ENCODE measurements around the gene AKAP6.
"Not testable (repeated sequence)": the region's sequence is repeated elsewhere in the genome, so short reads cannot be mapped to it uniquely, and the experiment has no call there.

AKAP6 gene

DNA sequence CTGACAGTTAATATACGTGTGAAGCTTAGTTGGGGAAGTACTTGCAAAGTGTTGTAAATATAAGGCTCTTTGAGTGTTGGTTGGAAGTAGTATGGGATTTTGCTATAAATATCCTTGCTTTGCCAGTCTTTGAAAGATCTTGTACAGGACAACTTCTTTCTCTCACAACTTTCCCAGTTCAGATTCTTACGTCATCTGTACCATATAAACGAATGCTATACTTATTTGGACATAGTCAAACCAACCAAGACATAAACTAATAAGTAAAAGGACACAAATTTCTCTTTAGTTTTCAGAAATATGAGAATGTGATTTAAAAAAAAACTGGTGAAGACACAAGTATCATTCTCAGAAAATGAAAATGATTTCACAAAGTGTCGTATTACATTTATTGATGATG, 456.5 kb downstream of the AKAP6 start:
- no peaks in the 10 kb centered on the region for H3K4me1 ChIP-seq (ENCODE audit: control insufficient read depth, insufficient read depth, low read length)
- no peak overlapping the region for H3K9ac ChIP-seq (ENCODE audit: low read depth, low read length)
- H3K36me3 ChIP-seq (ENCODE audit: control insufficient read depth, insufficient read depth, low read length), result no peaks in the 10 kb centered on the region
- no peaks in the 10 kb centered on the region for H3K9me3 ChIP-seq (ENCODE audit: control insufficient read depth, insufficient read depth, low read length)
- H3K4me3 ChIP-seq (ENCODE audit: low read depth, low read length), result no peak overlapping the region
- no peaks in the 10 kb centered on the region for H3K27me3 ChIP-seq (ENCODE audit: control insufficient read depth, insufficient read depth, low read length)

DNA sequence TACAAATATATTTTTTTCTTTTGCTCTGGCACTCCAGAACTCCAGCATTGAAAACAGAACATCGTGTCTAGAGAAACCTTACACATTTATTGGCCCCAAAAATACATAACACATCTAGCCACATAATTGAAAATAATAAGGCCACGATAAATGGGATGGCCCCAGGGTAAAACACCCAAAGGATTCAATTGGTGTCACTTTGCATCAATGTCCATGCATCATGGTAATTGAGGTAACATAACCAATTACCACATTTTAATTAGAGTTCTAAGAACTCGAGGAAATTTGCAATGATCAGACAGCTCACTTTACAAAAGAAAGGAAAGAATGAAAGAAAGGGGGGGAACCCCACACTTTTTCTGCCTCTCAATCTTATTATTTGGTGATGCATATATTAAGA, 457.8 kb downstream of the AKAP6 start:
- Histone ChIP-seq H3K36me3 (ENCODE audit: control insufficient read depth, insufficient read depth, low read length) (no peaks in the 10 kb centered on the region), H3K9me3 (ENCODE audit: control insufficient read depth, insufficient read depth, low read length) (no peaks in the 10 kb centered on the region), H3K9ac (ENCODE audit: low read depth, low read length) (no peak overlapping the region), H3K4me1 (ENCODE audit: control insufficient read depth, insufficient read depth, low read length) (no peaks in the 10 kb centered on the region), H3K27me3 (ENCODE audit: control insufficient read depth, insufficient read depth, low read length) (no peaks in the 10 kb centered on the region), H3K4me3 (ENCODE audit: low read depth, low read length) (no peak overlapping the region)

DNA sequence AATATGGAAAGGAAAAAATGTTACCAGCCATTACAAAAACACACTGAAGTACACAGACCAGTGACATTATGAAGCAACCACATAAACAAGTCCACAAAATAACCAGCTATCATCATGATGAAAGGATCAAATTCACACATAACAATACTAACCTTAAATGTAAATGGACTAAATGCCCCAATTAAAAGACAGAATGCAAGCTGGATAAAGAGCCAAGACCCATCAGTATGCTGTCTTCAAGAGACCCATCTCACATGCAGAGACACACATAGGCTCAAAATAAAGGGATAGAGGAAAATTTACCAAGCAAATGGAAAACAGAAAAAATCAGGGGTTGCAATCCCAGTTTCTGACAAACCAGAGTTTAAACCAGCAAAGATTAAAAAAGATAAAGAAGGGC, 463.9 kb downstream of the AKAP6 start:
- not testable (repeated sequence) for H3K4me3 ChIP-seq (ENCODE audit: low read depth, low read length); H3K36me3 ChIP-seq (ENCODE audit: control insufficient read depth, insufficient read depth, low read length); H3K9ac ChIP-seq (ENCODE audit: low read depth, low read length); H3K9me3 ChIP-seq (ENCODE audit: control insufficient read depth, insufficient read depth, low read length); H3K27me3 ChIP-seq (ENCODE audit: control insufficient read depth, insufficient read depth, low read length); H3K4me1 ChIP-seq (ENCODE audit: control insufficient read depth, insufficient read depth, low read length)

- H3K9me3 ChIP-seq (ENCODE audit: control insufficient read depth, insufficient read depth, low read length), result peaks cover 14% of the 10 kb centered on the region
- H3K4me1 ChIP-seq (ENCODE audit: control insufficient read depth, insufficient read depth, low read length), result no peaks in the 10 kb centered on the region
- no peak overlapping the region for H3K9ac ChIP-seq (ENCODE audit: low read depth, low read length)
- no peak overlapping the region for H3K4me3 ChIP-seq (ENCODE audit: low read depth, low read length)
- no peaks in the 10 kb centered on the region for H3K36me3 ChIP-seq (ENCODE audit: control insufficient read depth, insufficient read depth, low read length)
- H3K27me3 ChIP-seq (ENCODE audit: control insufficient read depth, insufficient read depth, low read length), result no peaks in the 10 kb centered on the region
Measured at GRCh38 chr14:32800320-32800719, 471.2 kb downstream of the AKAP6 start.

DNA sequence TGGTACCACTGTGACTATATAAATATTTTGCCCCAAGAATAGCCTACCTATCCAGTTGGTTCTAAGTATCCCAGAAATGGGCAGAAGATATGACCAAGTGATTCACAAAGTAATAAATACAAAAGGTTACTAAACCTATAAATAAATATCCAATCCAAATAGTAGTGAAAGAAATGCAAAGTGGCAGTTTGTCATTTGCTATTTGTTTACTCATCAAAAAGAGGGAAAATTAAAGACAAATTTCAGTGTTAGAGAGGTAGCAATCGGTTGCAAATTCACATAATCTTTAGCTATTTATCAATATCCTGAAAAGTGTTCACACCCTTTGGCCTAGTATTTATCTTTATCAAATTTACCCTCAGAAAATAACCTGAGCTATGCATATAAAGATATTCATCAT, 473.2 kb downstream of the AKAP6 start:
- H3K9me3 ChIP-seq (ENCODE audit: control insufficient read depth, insufficient read depth, low read length), result peaks cover 14% of the 10 kb centered on the region
- H3K36me3 ChIP-seq (ENCODE audit: control insufficient read depth, insufficient read depth, low read length), result no peaks in the 10 kb centered on the region
- no peak overlapping the region for H3K9ac ChIP-seq (ENCODE audit: low read depth, low read length)
- H3K4me1 ChIP-seq (ENCODE audit: control insufficient read depth, insufficient read depth, low read length), result no peaks in the 10 kb centered on the region
- H3K27me3 ChIP-seq (ENCODE audit: control insufficient read depth, insufficient read depth, low read length), result no peaks in the 10 kb centered on the region
- H3K4me3 ChIP-seq (ENCODE audit: low read depth, low read length), result no peak overlapping the region

GRCh38 chr14:32805979-32806378, 476.9 kb downstream of the AKAP6 start:
- H3K9me3 ChIP-seq (ENCODE audit: control insufficient read depth, insufficient read depth, low read length), result peaks cover 14% of the 10 kb centered on the region
- H3K36me3 ChIP-seq (ENCODE audit: control insufficient read depth, insufficient read depth, low read length), result no peaks in the 10 kb centered on the region
- no peak overlapping the region for H3K4me3 ChIP-seq (ENCODE audit: low read depth, low read length)
- no peaks in the 10 kb centered on the region for H3K27me3 ChIP-seq (ENCODE audit: control insufficient read depth, insufficient read depth, low read length)
- no peak overlapping the region for H3K9ac ChIP-seq (ENCODE audit: low read depth, low read length)
- peaks cover 12% of the 10 kb centered on the region for H3K4me1 ChIP-seq (ENCODE audit: control insufficient read depth, insufficient read depth, low read length)

GRCh38 chr14:32808644-32809043, 479.5 kb downstream of the AKAP6 start:
- H3K27me3 ChIP-seq (ENCODE audit: control insufficient read depth, insufficient read depth, low read length), result no peaks in the 10 kb centered on the region
- peaks cover 24% of the 10 kb centered on the region for H3K4me1 ChIP-seq (ENCODE audit: control insufficient read depth, insufficient read depth, low read length)
- no peak overlapping the region for H3K4me3 ChIP-seq (ENCODE audit: low read depth, low read length)
- no peaks in the 10 kb centered on the region for H3K36me3 ChIP-seq (ENCODE audit: control insufficient read depth, insufficient read depth, low read length)
- peaks cover 8% of the 10 kb centered on the region for H3K9me3 ChIP-seq (ENCODE audit: control insufficient read depth, insufficient read depth, low read length)
- no peak overlapping the region for H3K9ac ChIP-seq (ENCODE audit: low read depth, low read length)

DNA sequence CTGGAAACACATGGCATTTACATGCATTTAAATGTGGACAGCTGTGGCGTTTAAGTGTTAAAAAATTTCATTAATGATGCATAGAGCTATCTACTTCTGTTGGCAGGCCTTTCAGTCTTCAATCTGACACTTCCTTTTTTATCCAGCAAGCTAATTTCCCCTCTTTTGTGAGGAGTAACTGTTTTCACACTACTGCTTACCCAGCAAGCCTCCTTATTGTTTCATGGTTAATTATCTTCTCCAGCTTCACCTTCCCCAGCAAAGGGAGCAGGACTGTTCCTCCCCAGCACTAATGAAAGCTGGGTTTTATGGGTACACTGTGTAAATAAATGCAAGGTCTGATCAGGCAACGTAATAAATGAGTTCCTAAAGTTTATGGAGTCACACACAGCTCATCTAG, 480.2 kb downstream of the AKAP6 start:
- peaks cover 29% of the 10 kb centered on the region for H3K4me1 ChIP-seq (ENCODE audit: control insufficient read depth, insufficient read depth, low read length)
- H3K27me3 ChIP-seq (ENCODE audit: control insufficient read depth, insufficient read depth, low read length), result no peaks in the 10 kb centered on the region
- no peak overlapping the region for H3K9ac ChIP-seq (ENCODE audit: low read depth, low read length)
- no peaks in the 10 kb centered on the region for H3K36me3 ChIP-seq (ENCODE audit: control insufficient read depth, insufficient read depth, low read length)
- no peak overlapping the region for H3K4me3 ChIP-seq (ENCODE audit: low read depth, low read length)
- H3K9me3 ChIP-seq (ENCODE audit: control insufficient read depth, insufficient read depth, low read length), result peaks cover 3% of the 10 kb centered on the region

DNA sequence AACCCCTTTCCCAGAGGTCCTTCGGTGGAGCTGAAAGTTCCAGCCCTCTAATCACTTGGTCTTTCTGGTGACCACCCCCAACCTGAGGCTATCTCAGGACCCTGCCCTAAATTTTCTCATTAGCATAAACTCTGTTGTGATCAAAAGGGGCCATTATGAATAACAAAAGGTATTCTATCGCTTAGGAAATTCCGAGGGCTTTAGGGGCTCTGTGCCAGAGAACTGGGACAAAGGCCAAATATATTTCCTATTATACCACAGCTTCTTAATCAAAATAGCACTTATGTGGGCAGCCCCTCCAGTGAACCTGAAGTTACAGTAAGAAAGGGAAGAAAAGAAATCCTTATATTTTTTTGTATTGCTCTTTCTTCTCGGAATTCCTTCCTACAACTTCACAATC, 484.3 kb downstream of the AKAP6 start:
- Histone ChIP-seq H3K4me1 (ENCODE audit: control insufficient read depth, insufficient read depth, low read length) (peaks cover 26% of the 10 kb centered on the region), H3K9ac (ENCODE audit: low read depth, low read length) (no peak overlapping the region), H3K9me3 (ENCODE audit: control insufficient read depth, insufficient read depth, low read length) (no peaks in the 10 kb centered on the region), H3K36me3 (ENCODE audit: control insufficient read depth, insufficient read depth, low read length) (no peaks in the 10 kb centered on the region), H3K4me3 (ENCODE audit: low read depth, low read length) (no peak overlapping the region), H3K27me3 (ENCODE audit: control insufficient read depth, insufficient read depth, low read length) (no peaks in the 10 kb centered on the region)

DNA sequence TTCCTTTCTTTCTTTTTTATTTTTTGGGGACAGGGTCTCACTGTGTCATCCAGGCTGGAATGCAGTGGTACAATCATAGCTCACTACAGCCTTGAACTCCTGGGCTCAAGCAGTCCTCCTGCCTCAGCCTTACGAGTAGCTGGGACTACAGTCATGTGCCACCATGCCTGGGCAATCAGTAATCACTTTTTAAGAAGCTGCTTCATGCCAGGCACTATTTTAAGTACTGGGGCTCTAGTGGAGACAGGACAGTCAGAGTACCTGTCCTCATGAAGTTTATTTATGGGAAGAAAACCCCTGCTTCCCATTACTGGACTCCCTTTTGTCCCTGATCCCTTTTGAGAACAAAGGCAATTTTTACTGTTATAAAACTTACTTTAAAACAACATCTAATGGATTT, 485.6 kb downstream of the AKAP6 start:
- Histone ChIP-seq H3K9me3 (ENCODE audit: control insufficient read depth, insufficient read depth, low read length) (no peaks in the 10 kb centered on the region), H3K27me3 (ENCODE audit: control insufficient read depth, insufficient read depth, low read length) (no peaks in the 10 kb centered on the region), H3K4me1 (ENCODE audit: control insufficient read depth, insufficient read depth, low read length) (peaks cover 19% of the 10 kb centered on the region), H3K36me3 (ENCODE audit: control insufficient read depth, insufficient read depth, low read length) (no peaks in the 10 kb centered on the region), H3K4me3 (ENCODE audit: low read depth, low read length) (no peak overlapping the region), H3K9ac (ENCODE audit: low read depth, low read length) (no peak overlapping the region)

DNA sequence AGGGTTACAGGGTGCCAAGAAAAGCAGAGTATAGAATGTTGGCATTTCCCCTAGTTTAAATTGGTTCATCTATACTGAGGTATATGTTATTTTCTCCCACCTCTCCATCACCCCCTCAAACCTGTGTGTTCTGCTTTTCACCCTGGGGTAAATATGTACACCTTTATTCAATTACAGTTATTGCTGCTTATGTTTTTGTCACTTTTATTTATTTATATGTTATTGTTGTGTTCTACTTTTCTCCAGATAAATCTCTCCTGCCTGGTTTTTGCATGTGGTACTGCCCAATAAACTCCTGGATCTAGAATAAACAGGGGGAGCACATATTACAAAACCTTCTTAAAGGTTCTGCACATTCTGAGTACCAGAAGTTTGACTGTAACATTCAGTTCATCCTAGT, 487.5 kb downstream of the AKAP6 start:
- Histone ChIP-seq H3K4me3 (ENCODE audit: low read depth, low read length) (no peak overlapping the region), H3K9ac (ENCODE audit: low read depth, low read length) (no peak overlapping the region), H3K9me3 (ENCODE audit: control insufficient read depth, insufficient read depth, low read length) (no peaks in the 10 kb centered on the region), H3K36me3 (ENCODE audit: control insufficient read depth, insufficient read depth, low read length) (no peaks in the 10 kb centered on the region), H3K4me1 (ENCODE audit: control insufficient read depth, insufficient read depth, low read length) (peaks cover 19% of the 10 kb centered on the region), H3K27me3 (ENCODE audit: control insufficient read depth, insufficient read depth, low read length) (no peaks in the 10 kb centered on the region)

- Histone ChIP-seq H3K4me3 (ENCODE audit: low read depth, low read length) (no peak overlapping the region), H3K27me3 (ENCODE audit: control insufficient read depth, insufficient read depth, low read length) (no peaks in the 10 kb centered on the region), H3K9me3 (ENCODE audit: control insufficient read depth, insufficient read depth, low read length) (no peaks in the 10 kb centered on the region), H3K4me1 (ENCODE audit: control insufficient read depth, insufficient read depth, low read length) (peaks cover 12% of the 10 kb centered on the region), H3K9ac (ENCODE audit: low read depth, low read length) (no peak overlapping the region), H3K36me3 (ENCODE audit: control insufficient read depth, insufficient read depth, low read length) (no peaks in the 10 kb centered on the region)
Measured at GRCh38 chr14:32817780-32818179, 488.7 kb downstream of the AKAP6 start.

DNA sequence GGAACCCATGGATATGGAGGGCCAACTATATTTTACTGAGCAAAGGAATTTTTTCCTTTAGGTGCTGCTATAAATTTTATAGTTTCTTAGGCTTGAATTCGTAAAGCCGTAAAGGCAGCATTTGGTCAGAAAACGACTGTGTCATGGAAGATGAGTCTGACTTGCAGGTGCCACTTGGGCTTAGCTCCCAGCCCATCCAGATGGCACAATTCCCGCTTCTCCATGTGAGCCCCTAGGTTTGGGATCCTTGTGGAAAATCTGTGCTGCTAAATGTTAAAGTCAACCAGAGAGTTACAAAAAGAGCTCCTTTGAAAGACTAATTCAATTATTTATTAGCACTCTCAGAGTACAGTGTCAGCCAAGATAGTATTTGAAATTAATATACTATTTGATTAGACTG, 489.5 kb downstream of the AKAP6 start:
- Histone ChIP-seq H3K4me1 (ENCODE audit: control insufficient read depth, insufficient read depth, low read length) (peaks cover 8% of the 10 kb centered on the region), H3K27me3 (ENCODE audit: control insufficient read depth, insufficient read depth, low read length) (no peaks in the 10 kb centered on the region), H3K36me3 (ENCODE audit: control insufficient read depth, insufficient read depth, low read length) (no peaks in the 10 kb centered on the region), H3K4me3 (ENCODE audit: low read depth, low read length) (no peak overlapping the region), H3K9me3 (ENCODE audit: control insufficient read depth, insufficient read depth, low read length) (no peaks in the 10 kb centered on the region), H3K9ac (ENCODE audit: low read depth, low read length) (no peak overlapping the region)

All from iPS-15b (cell line).